Muscle of back (tissue), 11 donors: Measurements from ENCODE around the gene IP6K1. TPM values are rescaled to one million over a fixed set of nuclear protein-coding genes. Genes with fewer than 3 reads are reported as not detected.
A peak's percentile ranks its signal among the peaks of the same experiment; 100 is the strongest.

Experiments
- DNase-seq, 3 donors: peaks; one replicate each; pipeline versions ENCODE4 v3.0.0 to v3.0.0-alpha.2; 2013
- polyA plus RNA-seq, 10 donors: library from polyadenylated mRNA; unstranded; fragments of 120-200 nt; gene quantifications; one replicate each; pipeline ENCODE4 v1.2.1, GENCODE V29; 2013; ENCODE audit not compliant: insufficient read length in 10 of 10

Gene IP6K1
- polyA plus RNA-seq, 10 donors: 19.5 to 31.5 (median 23.3) TPM

- DNase-seq: no peak
Observed at GRCh38 chr3:49725906-49726681, 60.2 kb downstream of the IP6K1 start.

DNA sequence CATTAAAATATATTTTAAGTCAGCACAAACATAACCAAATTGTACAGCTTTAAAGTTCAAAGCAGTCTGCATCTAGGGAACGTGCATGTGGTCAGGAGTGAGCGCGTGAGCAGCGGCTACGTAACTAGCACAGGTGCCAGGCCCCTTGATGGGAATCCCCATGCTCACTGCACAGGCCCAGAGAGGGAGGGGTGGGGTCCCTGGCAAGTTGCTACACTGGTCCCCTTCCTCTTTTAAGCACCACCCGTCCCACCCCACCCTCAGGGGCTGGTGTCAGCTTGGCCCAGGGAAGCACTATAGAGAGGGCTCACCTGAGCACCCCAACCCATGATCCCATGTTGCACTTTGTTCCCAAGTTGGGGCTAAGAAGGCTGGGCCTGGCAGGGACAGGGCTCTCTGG, 61.8 kb downstream of the IP6K1 start:
- DNase-seq: peak in 1 of 3 donors; percentile 54

DNA sequence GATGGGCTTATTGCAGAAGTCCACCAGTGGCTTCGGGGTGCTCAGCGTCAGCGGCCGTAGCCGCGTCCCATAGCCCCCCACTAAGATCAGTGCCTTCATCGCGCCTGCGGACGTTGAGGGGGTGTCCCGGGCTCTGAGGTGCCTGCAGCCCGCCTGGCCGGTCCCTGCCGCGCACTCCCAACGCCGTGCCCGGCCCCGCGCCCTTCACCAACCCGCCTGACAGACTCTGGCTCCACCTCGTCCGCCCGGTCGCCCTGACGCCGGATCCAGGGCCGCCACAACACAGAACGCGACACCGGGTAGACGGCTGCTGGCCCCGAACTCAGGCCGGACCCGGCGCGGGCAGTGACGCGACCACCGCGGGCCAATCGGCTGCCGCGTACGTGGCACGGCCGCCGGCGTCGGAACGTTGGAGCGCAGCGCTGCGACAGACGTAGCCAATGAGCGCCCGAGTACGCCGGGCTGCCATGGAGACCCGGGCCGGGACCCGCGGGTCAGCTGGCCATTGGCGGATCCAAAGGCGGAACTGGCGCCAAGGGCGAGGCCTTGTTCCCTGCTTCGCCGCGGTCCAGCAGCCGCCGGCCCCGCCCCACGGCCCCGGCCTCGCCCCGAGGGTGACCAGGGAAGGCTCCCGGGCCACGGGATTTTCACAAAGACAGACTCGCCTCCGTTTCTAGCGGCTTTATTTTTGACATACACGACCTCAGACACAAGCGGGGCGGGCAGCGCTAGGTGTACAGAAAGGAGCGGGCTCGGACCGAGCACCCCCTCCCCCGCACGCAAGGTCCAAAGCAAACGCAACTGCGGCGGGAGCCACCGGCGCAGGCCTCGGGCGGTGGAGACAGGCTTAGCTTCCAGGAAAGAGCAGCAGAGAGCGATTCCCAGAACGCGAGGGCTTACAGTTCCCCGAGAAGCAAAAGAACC, 62.5 kb downstream of the IP6K1 start, which contains the start of gene GMPPB:
GMPPB (minus strand) TSS at position 324 of the 924 bp plus-strand sequence; CDS start at position 99, 225 bp downstream.
- peak; percentile 97 to 99 (median 98) for DNase-seq

- peak in 1 of 3 donors; percentile 66 for DNase-seq
Observed at GRCh38 chr3:49723296-49723627, 63.1 kb downstream of the IP6K1 start.

DNA sequence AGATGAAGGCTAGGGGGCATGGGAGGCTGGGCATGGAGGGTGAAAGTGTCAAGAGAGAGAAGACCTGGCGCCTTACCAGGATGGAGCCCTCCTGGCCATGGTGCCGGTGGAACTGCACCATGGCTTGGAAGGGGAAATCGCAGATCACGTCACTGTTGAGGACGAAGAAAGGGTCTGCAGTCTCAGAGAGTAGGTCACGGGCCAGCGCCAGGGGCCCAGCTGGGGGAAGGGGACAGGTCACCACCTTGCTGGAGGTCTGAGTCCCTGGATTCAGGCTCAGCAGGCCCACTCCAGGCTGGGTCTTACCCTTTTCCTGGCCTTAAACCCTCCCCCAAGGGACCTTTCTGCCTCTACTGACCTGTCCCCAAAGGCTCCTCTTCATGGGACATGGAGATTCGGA, 63.4 kb downstream of the IP6K1 start:
- DNase-seq: no peak

- DNase-seq: no peak
Observed at GRCh38 chr3:49721896-49722781, 64.2 kb downstream of the IP6K1 start.

DNA sequence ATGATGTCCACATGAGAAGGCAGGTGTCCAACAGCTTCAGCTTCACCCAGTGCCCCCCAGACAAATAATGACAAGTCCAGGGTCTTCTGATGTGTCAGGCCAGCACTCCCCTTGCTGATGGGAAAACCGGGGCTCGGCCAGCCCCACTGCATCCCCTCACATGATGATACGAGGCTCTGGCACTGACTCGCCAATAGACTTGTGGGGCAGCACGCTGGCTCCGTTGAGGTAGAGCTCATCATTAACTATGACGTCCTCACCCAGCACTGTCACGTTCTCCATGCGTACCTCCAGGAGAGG, 64.8 kb downstream of the IP6K1 start:
- no peak for DNase-seq

DNA sequence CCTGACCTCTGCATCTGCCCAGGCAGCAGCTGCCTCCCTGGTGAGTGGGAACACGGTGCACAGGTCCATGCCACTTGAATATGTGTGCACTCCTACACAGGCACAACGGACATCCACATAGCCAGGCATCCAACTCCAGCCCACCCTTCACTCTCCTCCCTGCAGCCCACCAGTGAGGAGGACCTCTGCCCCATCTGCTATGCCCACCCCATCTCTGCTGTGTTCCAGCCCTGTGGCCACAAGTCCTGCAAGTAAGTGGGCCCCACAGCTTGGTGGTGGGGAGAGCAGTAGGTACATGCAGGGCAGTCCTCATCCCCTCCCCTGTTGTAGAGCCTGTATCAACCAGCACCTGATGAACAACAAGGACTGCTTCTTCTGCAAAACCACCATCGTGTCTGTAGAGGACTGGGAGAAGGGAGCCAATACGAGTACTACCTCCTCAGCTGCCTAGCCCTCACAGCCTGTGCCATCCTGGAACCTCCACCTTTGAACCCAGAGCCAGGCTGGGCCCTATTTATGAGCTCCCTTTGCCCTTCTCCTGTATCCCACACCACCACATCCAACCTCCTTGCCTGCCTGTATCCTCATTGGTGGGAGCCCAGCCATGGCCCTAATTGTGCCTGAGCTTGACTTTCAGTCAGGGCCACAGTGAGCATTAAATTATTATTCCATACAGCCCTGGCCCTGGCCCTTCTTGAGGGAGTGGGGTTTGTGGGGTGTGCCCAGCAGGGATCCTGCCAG, 65.3 kb downstream of the IP6K1 start:
- DNase-seq: no peak

DNA sequence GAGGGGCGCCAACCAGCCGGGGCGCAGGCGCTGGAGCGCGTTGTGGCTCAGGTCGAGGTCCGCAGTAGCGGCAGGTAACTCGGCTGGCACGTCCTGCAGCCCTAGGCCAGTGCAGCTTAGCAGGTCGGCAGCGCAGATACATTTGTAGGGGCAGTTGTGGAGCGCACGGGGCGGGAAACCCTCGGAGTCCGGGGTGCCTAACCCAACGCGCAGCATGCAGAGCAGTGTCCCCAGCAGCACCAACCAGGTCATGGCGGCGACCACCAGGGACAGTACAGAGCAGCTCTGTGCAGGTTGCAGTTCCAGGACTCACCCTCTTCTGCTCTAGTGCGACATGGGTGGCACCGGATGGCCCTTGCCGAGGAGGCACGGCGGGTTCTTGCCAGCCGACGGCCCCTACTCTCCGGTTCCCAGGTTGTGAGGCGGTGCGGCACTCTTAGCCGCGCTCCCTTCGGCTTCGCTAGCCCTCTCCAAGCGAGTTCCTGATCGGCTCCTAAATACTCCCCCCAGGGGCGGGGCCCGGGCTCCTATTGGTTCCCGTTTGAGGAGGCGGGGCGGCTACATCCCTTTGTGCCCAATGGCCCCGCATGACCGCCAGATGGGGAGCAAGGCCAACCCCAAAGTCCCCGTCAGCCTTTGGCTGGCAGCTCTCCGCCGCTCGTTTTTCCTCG, 67.0 kb downstream of the IP6K1 start, which contains the start of gene AMIGO3:
AMIGO3 (minus strand) TSS at position 471 of the 671 bp plus-strand sequence; CDS start at position 252, 219 bp downstream.
- DNase-seq: peak; percentile 89 to 97 (median 92)

DNA sequence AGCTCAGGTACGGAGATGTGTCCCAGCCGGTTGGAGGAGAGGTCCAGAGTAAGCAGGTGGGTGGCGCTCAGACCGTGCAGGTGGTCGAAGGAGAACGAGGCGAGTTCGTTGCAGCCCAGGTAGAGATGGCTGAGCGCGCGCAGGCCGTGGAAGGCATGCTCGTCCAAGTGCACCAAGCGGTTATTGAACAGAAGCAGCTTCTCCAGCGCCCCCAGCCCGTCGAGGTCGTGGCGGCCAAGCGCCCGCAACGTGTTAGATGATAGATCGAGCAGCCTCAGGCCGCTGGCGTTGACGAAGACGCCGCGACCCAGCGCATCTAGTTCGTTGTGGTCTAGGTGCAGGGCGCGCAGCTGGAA, 67.5 kb downstream of the IP6K1 start:
- no peak for DNase-seq

DNA sequence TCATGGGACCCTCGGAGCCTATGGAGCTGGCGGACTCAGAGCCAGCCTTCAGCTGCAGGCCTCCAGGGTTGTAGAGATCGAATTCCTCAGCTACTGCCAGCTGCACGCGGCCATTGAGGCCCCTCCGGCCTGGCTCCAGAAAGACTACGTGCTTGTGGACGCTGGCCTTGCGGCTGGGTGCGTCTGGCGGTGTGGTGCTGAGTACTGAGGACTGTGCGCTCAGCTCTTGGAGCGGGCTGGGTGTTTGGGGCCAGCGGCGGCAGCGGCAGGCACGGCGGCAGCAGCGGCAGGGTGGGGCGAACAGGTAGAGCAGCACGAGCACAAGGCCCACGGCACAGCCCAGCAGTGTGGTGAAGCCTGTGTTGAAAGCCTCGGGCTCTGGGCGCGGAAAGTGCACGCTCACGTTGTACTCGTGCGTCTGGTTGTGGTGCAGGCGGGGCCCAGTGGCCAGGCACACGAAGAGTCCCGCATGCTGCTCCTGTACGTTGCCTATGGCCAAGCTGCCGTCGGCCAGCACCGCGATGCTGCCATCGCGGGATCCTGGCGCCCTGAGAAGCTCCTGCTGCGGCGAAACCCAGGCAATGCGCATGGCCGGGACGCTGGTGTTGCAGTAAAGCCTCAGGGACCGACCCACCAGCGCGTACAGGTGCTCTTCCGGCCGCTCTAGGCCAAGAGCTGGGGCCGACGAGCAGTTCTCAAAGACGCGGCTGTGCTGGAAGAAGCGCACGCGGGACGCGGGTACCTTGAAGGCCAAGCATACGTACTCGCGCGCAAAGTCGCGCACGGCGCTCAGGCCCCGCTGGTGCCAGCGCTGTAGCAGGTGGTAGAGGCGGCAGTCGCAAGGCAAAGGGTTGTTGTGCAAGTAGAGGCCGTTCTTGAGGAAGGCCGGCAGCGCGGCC, 68.1 kb downstream of the IP6K1 start:
- DNase-seq: peak in 1 of 3 donors; percentile 59

DNA sequence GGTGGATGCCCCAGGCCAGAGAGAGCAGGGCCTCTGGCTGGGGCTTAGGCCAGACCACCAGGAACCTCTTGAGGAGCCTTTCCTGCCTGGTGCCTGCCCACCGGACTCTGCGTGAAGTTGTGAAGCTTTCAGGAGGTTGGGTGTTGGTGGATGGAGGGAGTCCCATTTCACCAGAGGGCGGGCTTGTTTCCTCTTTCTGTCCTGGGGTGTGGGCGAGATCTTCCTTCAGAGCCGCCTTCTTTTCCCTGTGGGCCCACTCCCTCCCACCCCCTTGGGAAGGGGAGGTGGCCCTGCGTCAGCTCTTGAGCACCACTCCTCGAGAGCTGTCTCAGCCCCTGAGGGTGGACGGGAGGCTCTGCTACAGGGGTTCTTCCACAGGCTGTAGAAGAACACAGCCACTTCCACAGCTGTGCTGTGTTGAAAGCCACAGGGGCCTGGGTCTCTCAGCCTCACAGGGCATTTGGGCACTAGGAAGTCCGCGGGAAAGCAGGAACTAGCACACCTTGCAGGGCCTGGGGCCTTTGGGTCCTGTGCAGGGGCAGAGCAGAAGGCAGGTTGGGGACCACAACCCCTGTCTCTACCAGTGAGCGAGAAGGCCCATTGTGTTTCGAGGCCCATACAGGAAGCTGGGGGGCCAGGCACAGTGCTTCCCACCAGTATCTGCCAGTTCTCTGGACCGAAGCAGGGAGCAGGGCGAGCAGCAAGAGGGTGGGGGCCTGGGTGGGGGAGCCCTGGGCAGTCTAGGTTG, 69.0 kb downstream of the IP6K1 start:
- DNase-seq: no peak

- DNase-seq: no peak
Observed at GRCh38 chr3:49716691-49717210, 69.6 kb downstream of the IP6K1 start.

DNA sequence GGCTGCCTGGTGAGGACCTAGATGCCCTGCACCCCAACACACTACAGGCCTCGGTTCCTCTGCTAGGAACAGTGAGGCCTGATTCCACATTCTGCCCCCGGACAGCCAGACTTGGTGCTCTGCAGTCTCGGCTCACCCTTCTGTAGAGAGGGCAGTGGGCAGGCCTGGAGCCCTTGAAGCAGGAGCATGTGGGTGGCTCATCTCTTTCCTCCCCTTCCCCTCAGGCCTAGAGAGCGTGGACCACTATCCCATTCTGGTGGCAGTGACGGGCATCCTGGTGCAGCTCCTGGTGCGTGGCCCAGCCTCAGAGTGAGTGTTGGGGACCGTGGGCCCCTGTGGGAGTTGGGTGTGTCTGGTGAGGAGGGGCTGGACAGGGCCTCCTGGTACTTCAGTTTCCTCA, 70.2 kb downstream of the IP6K1 start:
- no peak for DNase-seq

GRCh38 chr3:49715611-49716121, 70.7 kb downstream of the IP6K1 start:
- DNase-seq: no peak

GRCh38 chr3:49714728-49715550, 71.4 kb downstream of the IP6K1 start:
- DNase-seq: no peak
